Measurements from ENCODE around the gene PLCG1.

The PLCG1 gene

DNA sequence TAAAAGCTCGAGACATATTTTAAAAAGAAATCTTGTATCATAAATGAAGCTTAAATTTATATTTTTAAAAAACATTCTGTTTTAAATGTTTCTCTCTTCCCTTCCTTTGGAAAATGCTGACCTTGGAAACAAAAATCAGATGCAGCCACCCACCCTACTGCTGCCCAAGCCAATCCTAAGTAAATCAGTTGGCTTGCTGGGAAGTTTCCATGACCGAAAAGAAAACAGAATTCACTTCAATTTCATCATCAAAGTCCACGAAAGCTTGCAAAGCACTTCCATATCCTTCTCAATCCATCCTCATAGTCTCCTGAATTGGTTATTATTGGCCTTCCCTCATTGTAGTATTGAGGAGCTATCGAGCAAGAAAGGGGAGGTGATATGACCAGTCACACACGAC is 80.1 kb downstream of the PLCG1 start:
- peaks cover 3% of the 10 kb centered on the region for H3K27me3 Mint-ChIP-seq (ENCODE audit: low read depth, poor library complexity)
- no peak for DNase-seq
- H3K4me3 Mint-ChIP-seq = no peak overlapping the region
- H3K36me3 Mint-ChIP-seq (ENCODE audit: low read depth) = no peaks in the 10 kb centered on the region
- H3K9me3 Mint-ChIP-seq = no peaks in the 10 kb centered on the region
- H3K27ac Mint-ChIP-seq = no peak overlapping the region
- TF ChIP-seq, protein P1, sequence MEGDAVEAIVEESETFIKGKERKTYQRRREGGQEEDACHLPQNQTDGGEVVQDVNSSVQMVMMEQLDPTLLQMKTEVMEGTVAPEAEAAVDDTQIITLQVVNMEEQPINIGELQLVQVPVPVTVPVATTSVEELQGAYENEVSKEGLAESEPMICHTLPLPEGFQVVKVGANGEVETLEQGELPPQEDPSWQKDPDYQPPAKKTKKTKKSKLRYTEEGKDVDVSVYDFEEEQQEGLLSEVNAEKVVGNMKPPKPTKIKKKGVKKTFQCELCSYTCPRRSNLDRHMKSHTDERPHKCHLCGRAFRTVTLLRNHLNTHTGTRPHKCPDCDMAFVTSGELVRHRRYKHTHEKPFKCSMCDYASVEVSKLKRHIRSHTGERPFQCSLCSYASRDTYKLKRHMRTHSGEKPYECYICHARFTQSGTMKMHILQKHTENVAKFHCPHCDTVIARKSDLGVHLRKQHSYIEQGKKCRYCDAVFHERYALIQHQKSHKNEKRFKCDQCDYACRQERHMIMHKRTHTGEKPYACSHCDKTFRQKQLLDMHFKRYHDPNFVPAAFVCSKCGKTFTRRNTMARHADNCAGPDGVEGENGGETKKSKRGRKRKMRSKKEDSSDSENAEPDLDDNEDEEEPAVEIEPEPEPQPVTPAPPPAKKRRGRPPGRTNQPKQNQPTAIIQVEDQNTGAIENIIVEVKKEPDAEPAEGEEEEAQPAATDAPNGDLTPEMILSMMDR (IDR thresholded peaks at IDR 0.05) = no peak
- peaks cover 11% of the 10 kb centered on the region for H3K4me1 Mint-ChIP-seq

DNA sequence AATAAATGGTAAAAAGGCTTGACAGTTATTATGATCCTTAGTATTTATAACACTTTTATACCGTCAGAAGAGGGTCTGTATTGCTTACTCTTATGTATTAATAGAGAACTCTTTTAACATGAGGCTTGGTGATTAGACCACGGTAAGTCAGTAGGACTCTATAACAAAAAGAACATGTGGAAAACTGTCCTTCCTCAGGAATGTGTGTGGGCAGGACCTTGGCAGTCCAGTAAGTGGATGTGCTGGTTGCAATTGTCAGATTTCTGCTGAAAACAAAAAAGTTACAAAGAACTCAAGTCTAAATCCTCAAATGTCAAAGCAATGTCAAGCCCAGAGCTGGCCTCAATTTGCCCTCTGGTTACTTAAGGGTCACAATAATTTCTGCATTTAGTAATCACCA is 81.1 kb downstream of the PLCG1 start:
- H3K9me3 Mint-ChIP-seq = no peaks in the 10 kb centered on the region
- DNase-seq = no peak
- TF ChIP-seq, protein P1 (IDR thresholded peaks at IDR 0.05) = no peak
- no peak overlapping the region for H3K4me3 Mint-ChIP-seq
- H3K4me1 Mint-ChIP-seq = peaks cover 19% of the 10 kb centered on the region
- no peaks in the 10 kb centered on the region for H3K36me3 Mint-ChIP-seq (ENCODE audit: low read depth)
- no peak overlapping the region for H3K27ac Mint-ChIP-seq
- no peaks in the 10 kb centered on the region for H3K27me3 Mint-ChIP-seq (ENCODE audit: low read depth, poor library complexity)

DNA sequence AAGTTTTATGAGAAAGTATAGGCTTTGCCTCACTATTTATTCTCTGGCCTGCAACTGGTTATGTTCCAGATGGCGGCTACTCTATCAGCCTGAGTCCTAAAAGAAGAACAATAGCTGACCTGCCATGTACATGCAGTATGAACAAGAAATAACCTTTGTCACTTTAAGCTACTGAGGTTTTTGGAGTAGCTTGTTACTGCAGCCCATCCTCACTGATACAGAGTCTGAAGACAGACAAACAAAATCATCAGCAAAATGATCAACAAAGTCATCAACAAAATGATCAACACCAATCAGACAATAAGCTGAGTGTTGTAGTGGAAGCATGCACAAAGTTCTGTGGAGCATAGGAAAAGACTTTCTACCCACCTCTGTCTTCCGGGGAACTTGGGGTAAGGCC is 82.5 kb downstream of the PLCG1 start:
- Mint-ChIP-seq H3K4me3 (no peak overlapping the region), H3K27ac (no peak overlapping the region), H3K27me3 (ENCODE audit: low read depth, poor library complexity) (no peaks in the 10 kb centered on the region), H3K9me3 (no peaks in the 10 kb centered on the region), H3K36me3 (ENCODE audit: low read depth) (no peaks in the 10 kb centered on the region), H3K4me1 (peaks cover 23% of the 10 kb centered on the region)
- TF ChIP-seq, protein P1 (IDR thresholded peaks at IDR 0.05) = no peak
- no peak for DNase-seq

DNA sequence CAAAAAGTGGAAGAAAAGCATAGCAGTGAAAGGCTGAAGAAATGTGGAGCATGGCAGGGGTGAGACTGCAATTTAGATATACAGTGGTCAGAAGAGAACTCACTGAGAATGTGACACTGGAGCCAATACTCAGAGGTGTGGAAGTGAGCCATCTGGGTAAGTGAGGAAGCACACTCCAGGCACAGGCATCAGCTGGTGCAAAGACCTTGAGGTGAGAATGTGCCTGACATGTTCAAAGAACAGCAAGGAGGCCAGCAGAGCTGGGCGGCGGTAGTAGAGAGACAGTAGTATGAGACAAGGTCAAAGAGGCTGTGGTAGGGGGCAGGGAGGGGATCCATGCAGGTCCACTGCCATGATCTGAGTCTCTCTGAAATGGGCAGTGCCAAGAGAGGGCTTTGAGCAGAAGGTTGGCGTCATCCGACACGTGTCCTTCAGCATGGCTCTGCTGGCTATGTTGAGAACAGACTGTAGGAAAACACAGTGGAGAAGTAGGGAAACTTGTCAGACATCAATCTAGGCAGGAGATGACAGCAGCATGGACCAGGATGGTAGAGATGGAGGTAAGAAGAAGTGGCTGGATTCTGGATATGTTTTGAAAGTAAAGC is 84.4 kb downstream of the PLCG1 start:
- Mint-ChIP-seq H3K36me3 (ENCODE audit: low read depth) (no peaks in the 10 kb centered on the region), H3K4me1 (peaks cover 23% of the 10 kb centered on the region), H3K27me3 (ENCODE audit: low read depth, poor library complexity) (no peaks in the 10 kb centered on the region), H3K9me3 (no peaks in the 10 kb centered on the region), H3K27ac (no peak overlapping the region), H3K4me3 (no peak overlapping the region)
- no peak for DNase-seq
- TF ChIP-seq, protein P1 (IDR thresholded peaks at IDR 0.05) = no peak

DNA sequence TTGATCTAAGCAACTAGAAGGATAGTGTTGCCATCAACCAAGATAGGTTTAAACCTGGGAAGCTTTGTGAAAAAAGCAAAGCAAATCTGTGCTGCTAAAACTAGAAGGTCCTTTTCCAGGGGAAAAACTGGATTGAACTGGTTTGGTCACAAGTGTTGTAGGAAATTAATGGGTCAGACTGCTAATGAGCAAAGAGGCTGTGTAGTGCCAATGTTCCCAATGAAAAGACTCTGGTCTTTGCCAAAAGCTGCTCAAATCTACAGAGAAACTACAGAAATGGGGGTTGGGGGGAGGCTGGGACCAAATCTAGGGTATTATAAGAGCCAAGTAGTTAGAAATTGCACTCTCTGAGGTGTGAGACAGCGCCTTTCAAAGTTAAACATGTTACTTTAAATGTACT is 85.0 kb downstream of the PLCG1 start:
- H3K4me1 Mint-ChIP-seq = peaks cover 23% of the 10 kb centered on the region
- H3K4me3 Mint-ChIP-seq = no peak overlapping the region
- no peak for DNase-seq
- no peak overlapping the region for H3K27ac Mint-ChIP-seq
- TF ChIP-seq, protein P1 (IDR thresholded peaks at IDR 0.05) = no peak
- H3K36me3 Mint-ChIP-seq (ENCODE audit: low read depth) = no peaks in the 10 kb centered on the region
- no peaks in the 10 kb centered on the region for H3K27me3 Mint-ChIP-seq (ENCODE audit: low read depth, poor library complexity)
- no peaks in the 10 kb centered on the region for H3K9me3 Mint-ChIP-seq

DNA sequence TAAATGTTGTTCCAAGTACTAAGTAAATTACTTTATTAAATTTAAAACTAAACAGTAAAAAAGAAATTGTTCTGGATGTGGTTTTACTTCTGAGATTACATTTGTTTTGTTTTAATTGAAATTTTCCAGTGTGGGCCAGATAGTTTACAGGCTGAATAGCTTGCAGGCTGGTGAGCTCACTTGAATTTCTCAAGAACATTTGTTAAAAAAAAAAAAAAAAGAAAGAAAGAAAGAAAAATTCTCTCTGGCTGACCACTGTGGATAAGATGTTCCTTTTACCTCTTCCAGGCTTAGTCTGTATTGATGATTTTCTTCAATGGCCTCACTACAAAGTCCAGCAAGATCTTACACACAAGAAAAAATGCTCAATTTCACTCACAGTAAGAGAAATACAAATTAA is 85.4 kb downstream of the PLCG1 start:
- Mint-ChIP-seq H3K27ac (no peak overlapping the region), H3K36me3 (ENCODE audit: low read depth) (no peaks in the 10 kb centered on the region), H3K4me3 (no peak overlapping the region), H3K9me3 (no peaks in the 10 kb centered on the region), H3K27me3 (ENCODE audit: low read depth, poor library complexity) (no peaks in the 10 kb centered on the region), H3K4me1 (peaks cover 25% of the 10 kb centered on the region)
- TF ChIP-seq, protein P1 (IDR thresholded peaks at IDR 0.05) = no peak
- DNase-seq = no peak

Measured in nephron progenitor cell (in vitro differentiated cells).